Measurements from ENCODE around the gene STK39. TPM values are rescaled to one million over a fixed set of nuclear protein-coding genes. Genes with fewer than 3 reads are reported as not detected.
A peak's percentile ranks its signal among the peaks of the same experiment; 100 is the strongest.

Gene STK39
- total and polyA plus RNA-seq, 2 of the 4 experiments (the other 2 are of a cell fraction) = 11.8 to 16.4 TPM

DNA sequence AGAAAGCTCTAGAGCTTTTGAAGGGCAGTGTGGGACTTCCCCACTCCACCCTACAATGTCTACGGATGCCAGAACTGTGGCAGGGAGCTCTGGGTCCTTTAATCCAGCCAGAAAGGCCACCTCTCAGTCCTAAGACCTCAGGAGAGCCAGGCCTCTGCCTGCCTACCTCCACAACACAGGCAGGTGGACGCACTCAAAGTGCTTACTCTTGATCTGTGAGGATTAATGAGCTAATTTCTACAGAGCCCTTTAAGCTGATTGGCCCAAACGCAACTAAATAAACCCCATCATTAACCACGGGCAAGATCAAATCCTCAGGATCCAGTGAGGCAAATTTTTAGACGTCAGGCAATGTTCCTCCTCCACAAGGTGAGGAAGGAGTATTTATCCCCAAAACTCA lies 8.1 kb downstream of the STK39 start:
- no peak overlapping the region for H3K18ac ChIP-seq (ENCODE audit: low read depth, low read length)
- 0 out of 2 replicates have a peak overlapping the region, but pooled peaks have one; percentile 28 for H4K5ac ChIP-seq (ENCODE audit: low read depth, low read length)
- no peak overlapping the region for H2BK15ac ChIP-seq (ENCODE audit: low read depth, low read length)
- no peak overlapping the region for H2AFZ ChIP-seq (replicated peaks; ENCODE audit: low read length, poor library complexity)
- peaks cover 9% of the 10 kb centered on the region for H3K9me1 ChIP-seq (ENCODE audit: insufficient read depth, low read length)
- no peak overlapping the region for H2BK120ac ChIP-seq (ENCODE audit: low read depth, low read length)
- no peak overlapping the region; the same call in 1 of the 2 replicates for H3K4ac ChIP-seq (ENCODE audit: low read depth, low read length)
- H4K8ac ChIP-seq (ENCODE audit: low read depth in 2 of 2, low read length in 2 of 2) = no peak overlapping the region
- no peaks in the 10 kb centered on the region for H3K27me3 ChIP-seq (ENCODE audit: control insufficient read depth, insufficient read depth, low read length)
- peaks cover 34 to 54% of the 10 kb centered on the region in 2 experiments for H3K79me1 ChIP-seq (ENCODE audit: low read depth in 1 of 2, low read length in 2 of 2)
- no TSS peak for BruUV-seq (replicated peaks)
- no peaks in the 10 kb centered on the region for H3K9me3 ChIP-seq (ENCODE audit: control insufficient read depth, insufficient read depth, low read length)
- H2AK9ac ChIP-seq (replicated peaks; ENCODE audit: low read depth, low read length, poor library complexity) = no peak overlapping the region
- no CpG with 5 or more reads among the region's 5 CpGs for WGBS, 2 experiments (ENCODE audit: extremely low coverage in 2 of 2, insufficient read length in 1 of 2)
- intact Hi-C loops (cut with micrococcal nuclease) (no loop called here), in situ Hi-C loops (cut with MboI; ENCODE audit: low sequenced_read_pairs) (no loop called here), dilution Hi-C loops (cut with HindIII; ENCODE audit: low sequenced_read_pairs, unreplicated experiment) (no loop called here)
- no peak overlapping the region for H3K9ac ChIP-seq (ENCODE audit: low read depth, low read length)
- no peak overlapping the region for H3K27ac ChIP-seq (ENCODE audit: insufficient read depth, low read length)
- 0 out of 2 replicates have a peak overlapping the region, but pooled peaks have one; percentile 26 for H2AK5ac ChIP-seq (ENCODE audit: low read depth, low read length)
- no peak overlapping the region for H3K56ac ChIP-seq (ENCODE audit: extremely low read depth, insufficient read depth, low read length)
- no peak overlapping the region for H3K4me3 ChIP-seq (ENCODE audit: insufficient read depth, low read depth, low read length)
- H2BK20ac ChIP-seq (ENCODE audit: low read depth, low read length) = no peak overlapping the region
- TF ChIP-seq MXI1 (IDR thresholded peaks at IDR 0.05; ENCODE audit: borderline replicate concordance, low read depth, low read length) (no peak), SMC3 (IDR thresholded peaks at IDR 0.05; ENCODE audit: low read depth, low read length) (no peak), RFX5 (IDR thresholded peaks at IDR 0.05; ENCODE audit: low read depth, low read length) (no peak), RCOR1 (IDR thresholded peaks at IDR 0.05; ENCODE audit: insufficient replicate concordance, low read length) (no peak), MAZ (IDR thresholded peaks at IDR 0.05; ENCODE audit: borderline replicate concordance, low read depth, low read length) (no peak), POLR2A (IDR thresholded peaks at IDR 0.05; ENCODE audit: low read depth, low read length) (no peak), CEBPB (IDR thresholded peaks at IDR 0.05; ENCODE audit: low read depth, low read length) (no peak)
- TF ChIP-seq, protein P1, sequence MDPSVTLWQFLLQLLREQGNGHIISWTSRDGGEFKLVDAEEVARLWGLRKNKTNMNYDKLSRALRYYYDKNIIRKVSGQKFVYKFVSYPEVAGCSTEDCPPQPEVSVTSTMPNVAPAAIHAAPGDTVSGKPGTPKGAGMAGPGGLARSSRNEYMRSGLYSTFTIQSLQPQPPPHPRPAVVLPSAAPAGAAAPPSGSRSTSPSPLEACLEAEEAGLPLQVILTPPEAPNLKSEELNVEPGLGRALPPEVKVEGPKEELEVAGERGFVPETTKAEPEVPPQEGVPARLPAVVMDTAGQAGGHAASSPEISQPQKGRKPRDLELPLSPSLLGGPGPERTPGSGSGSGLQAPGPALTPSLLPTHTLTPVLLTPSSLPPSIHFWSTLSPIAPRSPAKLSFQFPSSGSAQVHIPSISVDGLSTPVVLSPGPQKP (IDR thresholded peaks at IDR 0.05; ENCODE audit: borderline replicate concordance, low read depth, low read length) = no peak
- no peak overlapping the region for H3K23ac ChIP-seq (ENCODE audit: low read depth, low read length)
- no peak for DNase-seq
- no peak for ATAC-seq (ENCODE audit: low read depth)
- H3K36me3 ChIP-seq (ENCODE audit: control insufficient read depth, insufficient read depth, low read length) = no peaks in the 10 kb centered on the region
- peaks cover 36% of the 10 kb centered on the region; the same call in 1 of the 2 replicates for H4K20me1 ChIP-seq (ENCODE audit: insufficient read depth, low read length)
- 0 out of 2 replicates have a peak overlapping the region, but pooled peaks have one; percentile 16 for H4K91ac ChIP-seq (ENCODE audit: insufficient read depth, low read depth, low read length)
- H3K4me2 ChIP-seq (ENCODE audit: low read depth, low read length) = no peak overlapping the region
- ChIA-PET CTCF (interaction anchor here (1.7 kb wide), 1 partner anchor 12 kb away, joined by 6 read pairs; no protein-coding TSS in a partner anchor), POLR2A (ENCODE audit: unreplicated experiment) (no interaction called here)
- H3K4me1 ChIP-seq (ENCODE audit: control insufficient read depth, insufficient read depth, low read length) = peaks cover 16% of the 10 kb centered on the region
- no peak overlapping the region for H2BK5ac ChIP-seq (ENCODE audit: low read depth, low read length, poor library complexity, severe bottlenecking)
- H3K14ac ChIP-seq (replicated peaks; ENCODE audit: low read depth, low read length) = 0 out of 2 replicates have a peak overlapping the region, but pooled peaks have one; percentile 8
